GM12891 (cell line): ENCODE measurements around the gene SORCS2.

Experiments used
- POLR2A ChIP-seq: IDR thresholded peaks from 2 replicates; pipeline ENCODE4 v1.6.1; 2011; ENCODE audit warnings: low read depth, low read length, control low read depth
- POLR2AphosphoS5 ChIP-seq: IDR thresholded peaks from 2 replicates; pipeline ENCODE4 v1.6.1; 2011; ENCODE audit warnings: low read depth, low read length, control low read depth
- TAF1 ChIP-seq: IDR thresholded peaks from 2 replicates; pipeline ENCODE4 v1.6.1; 2011; ENCODE audit warnings: low read depth, low read length, control low read depth

GRCh38 chr4:7259039-7259438, 66.7 kb downstream of the SORCS2 start:
- TF ChIP-seq POLR2AphosphoS5 (no peak), POLR2A (no peak), TAF1 (no peak)
